Measurements from ENCODE around the gene CAPZA1.

DNA sequence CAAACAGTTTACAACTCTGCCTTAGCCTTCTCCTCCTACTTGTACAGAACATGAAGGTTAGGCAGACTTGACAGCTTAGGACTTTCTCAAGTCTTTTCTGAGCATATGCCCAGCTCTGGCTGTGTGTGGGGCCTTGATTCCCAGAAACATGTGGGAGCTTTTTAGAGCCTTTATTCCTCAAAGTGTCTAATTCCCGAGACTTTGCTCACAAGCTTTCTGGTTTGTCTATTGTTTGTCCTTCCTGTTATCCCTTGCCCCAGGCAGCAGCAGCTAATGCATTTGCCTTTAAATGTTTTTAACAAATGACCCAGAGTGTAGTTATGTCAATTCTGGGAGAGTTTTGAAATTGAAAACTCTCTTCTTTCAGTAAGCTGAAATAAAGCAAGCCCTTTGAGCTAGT, 29.9 kb upstream of the CAPZA1 start:
- TF ChIP-seq, protein P1, sequence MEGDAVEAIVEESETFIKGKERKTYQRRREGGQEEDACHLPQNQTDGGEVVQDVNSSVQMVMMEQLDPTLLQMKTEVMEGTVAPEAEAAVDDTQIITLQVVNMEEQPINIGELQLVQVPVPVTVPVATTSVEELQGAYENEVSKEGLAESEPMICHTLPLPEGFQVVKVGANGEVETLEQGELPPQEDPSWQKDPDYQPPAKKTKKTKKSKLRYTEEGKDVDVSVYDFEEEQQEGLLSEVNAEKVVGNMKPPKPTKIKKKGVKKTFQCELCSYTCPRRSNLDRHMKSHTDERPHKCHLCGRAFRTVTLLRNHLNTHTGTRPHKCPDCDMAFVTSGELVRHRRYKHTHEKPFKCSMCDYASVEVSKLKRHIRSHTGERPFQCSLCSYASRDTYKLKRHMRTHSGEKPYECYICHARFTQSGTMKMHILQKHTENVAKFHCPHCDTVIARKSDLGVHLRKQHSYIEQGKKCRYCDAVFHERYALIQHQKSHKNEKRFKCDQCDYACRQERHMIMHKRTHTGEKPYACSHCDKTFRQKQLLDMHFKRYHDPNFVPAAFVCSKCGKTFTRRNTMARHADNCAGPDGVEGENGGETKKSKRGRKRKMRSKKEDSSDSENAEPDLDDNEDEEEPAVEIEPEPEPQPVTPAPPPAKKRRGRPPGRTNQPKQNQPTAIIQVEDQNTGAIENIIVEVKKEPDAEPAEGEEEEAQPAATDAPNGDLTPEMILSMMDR (conservative IDR thresholded peaks at IDR 0.05 in 1 of 2, IDR thresholded peaks at IDR 0.05 in 1 of 2; ENCODE audit: low read depth in 1 of 2, low read length in 2 of 2) = no peak
- no peak for TF ChIP-seq EZH2 (IDR thresholded peaks at IDR 0.05; ENCODE audit: low read length, missing control alignments)
